Fibroblast of upper back skin (primary cell): ENCODE measurements around the gene KLF9.

ENCODE experiments used
- DNase-seq: peaks from one replicate; pipeline ENCODE4 v3.0.0-alpha.2; 2013

Gene KLF9

GRCh38 chr9:70352356-70352755, 62.1 kb downstream of the KLF9 start:
- peak; percentile 43 for DNase-seq

GRCh38 chr9:70347046-70347445, 67.4 kb downstream of the KLF9 start:
- no peak for DNase-seq

- peak; percentile 33 for DNase-seq
These were observed 73.9 kb downstream of the KLF9 start for GRCh38 chr9:70340572-70340971.
